ENCODE measurements around the gene PCCA. TPM values are rescaled to one million over a fixed set of nuclear protein-coding genes. Genes with fewer than 3 reads are reported as not detected.

PCCA gene
- total and polyA plus RNA-seq, 2 of the 13 experiments (the other 11 are each of a cell fraction or from before 2014, with no cell fraction given) = 15.0 to 32.2 TPM

DNA sequence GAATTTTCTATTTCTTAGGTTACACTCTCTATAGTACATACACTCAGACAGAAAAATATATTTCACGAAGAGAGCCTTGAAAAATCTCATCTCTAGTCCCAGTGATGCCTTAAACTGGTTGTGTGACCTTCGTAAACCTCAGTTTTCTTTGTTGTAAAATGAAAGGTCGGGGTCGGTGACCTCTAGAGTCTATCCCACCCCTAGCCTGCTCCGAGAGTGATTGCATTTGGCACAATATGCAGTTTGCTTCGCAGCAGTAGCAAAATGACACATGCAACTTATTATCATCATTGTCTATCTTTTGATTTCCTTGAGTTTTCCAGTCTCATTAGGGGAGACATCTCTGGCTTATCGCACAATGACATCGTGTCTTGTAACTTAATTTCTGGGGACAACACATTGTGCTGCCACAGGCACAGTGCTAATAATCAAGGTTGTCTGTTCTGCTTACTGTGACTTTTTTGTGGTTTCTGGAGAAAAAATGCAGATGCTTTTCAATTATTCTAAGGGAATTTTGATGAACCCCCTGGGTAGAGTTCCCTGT lies 384.7 kb downstream of the PCCA start:
- H3K9ac ChIP-seq (ENCODE audit: insufficient read depth, low read depth, low read length) = no peak overlapping the region
- no peak overlapping the region for H2AFZ ChIP-seq (ENCODE audit: low read length)
- no peaks in the 10 kb centered on the region for H3K79me2 ChIP-seq (ENCODE audit: insufficient read depth, low read length)
- no peak for DNase-seq (ENCODE audit: low spot score)
- ChIA-PET POLR2A (no interaction called here), CTCF (ENCODE audit: low intra/inter-chr PET ratio, low total read pairs) (no interaction called here)
- no TSS peak for BruUV-seq (replicated peaks)
- TF ChIP-seq ZNF282 (IDR thresholded peaks at IDR 0.05; ENCODE audit: partially characterized antibody) (no peak), REXO4 (CRISPR knock-in tag; IDR thresholded peaks at IDR 0.05; ENCODE audit: borderline replicate concordance) (no peak), ZFP41 (CRISPR knock-in tag; IDR thresholded peaks at IDR 0.05; ENCODE audit: borderline replicate concordance) (no peak), ARNT2 (CRISPR knock-in tag; IDR thresholded peaks at IDR 0.05; ENCODE audit: low read depth) (no peak), KMT2B (CRISPR knock-in tag; IDR thresholded peaks at IDR 0.05) (no peak), MEIS1 (CRISPR knock-in tag; IDR thresholded peaks at IDR 0.05; ENCODE audit: borderline replicate concordance) (no peak), FOXJ3 (CRISPR knock-in tag; IDR thresholded peaks at IDR 0.05; ENCODE audit: borderline replicate concordance) (no peak)
- no peaks in the 10 kb centered on the region for H3K27me3 ChIP-seq (ENCODE audit: control insufficient read depth in 1 of 2, insufficient read depth in 2 of 2, low read length in 2 of 2)
- no peaks in the 10 kb centered on the region for H4K20me1 ChIP-seq (ENCODE audit: insufficient read depth, low read length)
- 95% methylated on average over 8 of the region's 8 CpGs for WGBS (ENCODE audit: low lambda C conversion rate)
- in situ Hi-C loops (cut with HindIII; ENCODE audit: extremely low pct_ligation_motif_present, low pct_unique_long_range_greater_than_20kb) = no loop called here
- intact Hi-C loops (cut with micrococcal nuclease; ENCODE audit: unreplicated experiment) = no loop called here
- no peaks in the 10 kb centered on the region for H3K4me1 ChIP-seq (ENCODE audit: insufficient read depth, low read length)
- no peak overlapping the region for H3K27ac ChIP-seq (ENCODE audit: extremely low read length, insufficient read depth, low read length)
- no peaks in the 10 kb centered on the region for H3K36me3 ChIP-seq (replicated peaks in 1 of 2; ENCODE audit: control insufficient read depth in 1 of 2, insufficient read depth in 2 of 2, low read length in 2 of 2)
- no peaks in the 10 kb centered on the region for H3K9me3 ChIP-seq (ENCODE audit: low read length)
- FAIRE-seq = no peak
- ATAC-seq = no peak
- H3K4me2 ChIP-seq (ENCODE audit: low read depth, low read length) = no peak overlapping the region
- H3K4me3 ChIP-seq (replicated peaks in 1 of 3; ENCODE audit: insufficient read depth in 1 of 3, low read depth in 2 of 3, low read length in 3 of 3) = no peak overlapping the region

DNA sequence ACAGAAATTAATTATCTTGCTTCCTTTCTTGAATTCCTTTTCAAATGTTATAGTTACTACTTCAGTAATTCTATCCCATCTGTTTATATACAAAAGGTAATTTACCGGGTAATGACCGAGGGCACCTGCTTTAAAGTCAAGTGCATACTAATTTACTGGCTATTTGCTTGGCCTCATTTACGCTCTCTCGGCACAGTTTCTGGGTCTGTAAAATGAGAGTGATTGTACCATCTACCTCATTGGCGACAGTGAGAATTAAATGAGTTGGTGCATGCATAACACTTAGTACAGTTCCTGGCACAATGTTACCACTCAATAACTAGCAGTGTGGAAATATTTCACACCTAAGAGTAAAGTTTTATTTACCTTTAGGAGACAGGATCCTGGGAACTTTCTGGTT lies 388.1 kb downstream of the PCCA start:
- DNase-seq (ENCODE audit: low spot score) = no peak
- Histone ChIP-seq H3K79me2 (ENCODE audit: insufficient read depth, low read length) (no peaks in the 10 kb centered on the region), H3K4me2 (ENCODE audit: low read depth, low read length) (no peak overlapping the region), H3K27me3 (ENCODE audit: control insufficient read depth in 1 of 2, insufficient read depth in 2 of 2, low read length in 2 of 2) (no peaks in the 10 kb centered on the region), H3K4me1 (ENCODE audit: insufficient read depth, low read length) (no peaks in the 10 kb centered on the region), H2AFZ (ENCODE audit: low read length) (no peak overlapping the region), H4K20me1 (ENCODE audit: insufficient read depth, low read length) (no peaks in the 10 kb centered on the region), H3K4me3 (replicated peaks in 1 of 3; ENCODE audit: insufficient read depth in 1 of 3, low read depth in 2 of 3, low read length in 3 of 3) (no peak overlapping the region), H3K9ac (ENCODE audit: insufficient read depth, low read depth, low read length) (no peak overlapping the region), H3K27ac (ENCODE audit: extremely low read length, insufficient read depth, low read length) (no peak overlapping the region), H3K36me3 (replicated peaks in 1 of 2; ENCODE audit: control insufficient read depth in 1 of 2, insufficient read depth in 2 of 2, low read length in 2 of 2) (no peaks in the 10 kb centered on the region), H3K9me3 (ENCODE audit: low read length) (no peaks in the 10 kb centered on the region)
- in situ Hi-C loops (cut with HindIII; ENCODE audit: extremely low pct_ligation_motif_present, low pct_unique_long_range_greater_than_20kb) (no loop called here), intact Hi-C loops (cut with micrococcal nuclease; ENCODE audit: unreplicated experiment) (no loop called here)
- no peak for ATAC-seq
- POLR2A ChIA-PET = no interaction called here
- WGBS (ENCODE audit: low lambda C conversion rate) = 98% methylated on average over 5 of the region's 5 CpGs
- CTCF ChIA-PET (ENCODE audit: low intra/inter-chr PET ratio, low total read pairs) = no interaction called here
- no peak for FAIRE-seq
- BruUV-seq (replicated peaks) = no TSS peak
- no peak for TF ChIP-seq PHF20 (CRISPR knock-in tag; IDR thresholded peaks at IDR 0.05)
- no peak for TF ChIP-seq ZNF768 (CRISPR knock-in tag; IDR thresholded peaks at IDR 0.05)
- no peak for TF ChIP-seq ZNF136 (CRISPR knock-in tag; IDR thresholded peaks at IDR 0.05; ENCODE audit: low read depth)
- no peak for TF ChIP-seq HES4 (CRISPR knock-in tag; IDR thresholded peaks at IDR 0.05; ENCODE audit: borderline replicate concordance)
- no peak for TF ChIP-seq ZFP41 (CRISPR knock-in tag; IDR thresholded peaks at IDR 0.05; ENCODE audit: borderline replicate concordance)
- no peak for TF ChIP-seq ZNF510 (CRISPR knock-in tag; IDR thresholded peaks at IDR 0.05; ENCODE audit: low read depth)
- TF ChIP-seq SNRNP70 (IDR thresholded peaks at IDR 0.05; ENCODE audit: low read depth, low read length) = no peak
- no peak for TF ChIP-seq RARG (CRISPR knock-in tag; IDR thresholded peaks at IDR 0.05; ENCODE audit: low read depth)
- no peak for TF ChIP-seq ZNF777 (CRISPR knock-in tag; IDR thresholded peaks at IDR 0.05)
- TF ChIP-seq DNMT1 (CRISPR knock-in tag; IDR thresholded peaks at IDR 0.05) = no peak
- TF ChIP-seq JUND (CRISPR knock-in tag; IDR thresholded peaks at IDR 0.05) = no peak
- TF ChIP-seq, protein P1, sequence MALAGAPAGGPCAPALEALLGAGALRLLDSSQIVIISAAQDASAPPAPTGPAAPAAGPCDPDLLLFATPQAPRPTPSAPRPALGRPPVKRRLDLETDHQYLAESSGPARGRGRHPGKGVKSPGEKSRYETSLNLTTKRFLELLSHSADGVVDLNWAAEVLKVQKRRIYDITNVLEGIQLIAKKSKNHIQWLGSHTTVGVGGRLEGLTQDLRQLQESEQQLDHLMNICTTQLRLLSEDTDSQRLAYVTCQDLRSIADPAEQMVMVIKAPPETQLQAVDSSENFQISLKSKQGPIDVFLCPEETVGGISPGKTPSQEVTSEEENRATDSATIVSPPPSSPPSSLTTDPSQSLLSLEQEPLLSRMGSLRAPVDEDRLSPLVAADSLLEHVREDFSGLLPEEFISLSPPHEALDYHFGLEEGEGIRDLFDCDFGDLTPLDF (CRISPR knock-in tag; IDR thresholded peaks at IDR 0.05) = no peak
- TF ChIP-seq, protein P2, sequence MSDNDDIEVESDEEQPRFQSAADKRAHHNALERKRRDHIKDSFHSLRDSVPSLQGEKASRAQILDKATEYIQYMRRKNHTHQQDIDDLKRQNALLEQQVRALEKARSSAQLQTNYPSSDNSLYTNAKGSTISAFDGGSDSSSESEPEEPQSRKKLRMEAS (IDR thresholded peaks at IDR 0.05) = no peak
- no peak for TF ChIP-seq ZNF484 (CRISPR knock-in tag; IDR thresholded peaks at IDR 0.05; ENCODE audit: borderline replicate concordance, low read depth)
- no peak for TF ChIP-seq MIXL1 (CRISPR knock-in tag; IDR thresholded peaks at IDR 0.05)
